Measurements from ENCODE around the gene GZMA. TPM values are rescaled to one million over a fixed set of nuclear protein-coding genes. Genes with fewer than 3 reads are reported as not detected.
A peak's percentile ranks its signal among the peaks of the same experiment; 100 is the strongest.

Gene GZMA
- total RNA-seq, 2 experiments from 2014 or later, result 2.4 TPM

GRCh38 chr5:55146543-55147151 lies 44.2 kb downstream of the GZMA start:
- intact Hi-C loops (cut with DNase I, micrococcal nuclease), result loop anchor here (1.0 to 2.0 kb wide), 4 partner anchors 202 to 630 kb away; partner anchors contain the start of gene SNX18 (in 2 of the 2)
- peaks cover 15% of the 10 kb centered on the region for H3K4me1 Mint-ChIP-seq
- no peak overlapping the region for H3K4me3 Mint-ChIP-seq
- CTCF ChIA-PET, result interaction anchor here (0.6 to 4.3 kb wide), 32 partner anchors 13 to 630 kb away, joined by 3 to 57 read pairs (median 4); partner anchors contain the start of genes ESM1 and GPX8
- peaks cover 15% of the 10 kb centered on the region for H3K27me3 Mint-ChIP-seq
- no peaks in the 10 kb centered on the region for H3K36me3 Mint-ChIP-seq (ENCODE audit: low read depth)
- POLR2A ChIA-PET, result interaction anchor here (1.1 kb wide), 1 partner anchor 202 kb away, joined by 4 read pairs; no protein-coding TSS in a partner anchor
- H3K9me3 Mint-ChIP-seq (ENCODE audit: low read depth), result no peaks in the 10 kb centered on the region
- H3K27ac Mint-ChIP-seq, result no peak overlapping the region
- DNase-seq (peak; percentile 88), ATAC-seq (peak; percentile 95)

GRCh38 chr5:55149308-55149795 lies 46.9 kb downstream of the GZMA start:
- Mint-ChIP-seq H3K4me3 (no peak overlapping the region), H3K36me3 (ENCODE audit: low read depth) (no peaks in the 10 kb centered on the region), H3K4me1 (peaks cover 6% of the 10 kb centered on the region), H3K27me3 (peaks cover 21% of the 10 kb centered on the region), H3K9me3 (ENCODE audit: low read depth) (no peaks in the 10 kb centered on the region), H3K27ac (no peak overlapping the region)
- ChIA-PET POLR2A (no interaction called here), CTCF (no interaction called here)
- DNase-seq, result no peak
- ATAC-seq, result no peak
- intact Hi-C loops (cut with DNase I, micrococcal nuclease), result no loop called here

GRCh38 chr5:55151923-55152842 lies 49.7 kb downstream of the GZMA start:
- Mint-ChIP-seq H3K4me3 (no peak overlapping the region), H3K27me3 (peaks cover 20% of the 10 kb centered on the region), H3K27ac (no peak overlapping the region), H3K36me3 (ENCODE audit: low read depth) (no peaks in the 10 kb centered on the region), H3K4me1 (no peaks in the 10 kb centered on the region), H3K9me3 (ENCODE audit: low read depth) (no peaks in the 10 kb centered on the region)
- ChIA-PET POLR2A (no interaction called here), CTCF (interaction anchor here (0.6 to 0.9 kb wide), 4 partner anchors 208 to 853 kb away, joined by 3 to 4 read pairs (median 3); no protein-coding TSS in a partner anchor)
- ATAC-seq (no peak), DNase-seq (no peak)
- intact Hi-C loops (cut with DNase I, micrococcal nuclease), result no loop called here

- CTCF ChIA-PET, result no interaction called here
- no peak for ATAC-seq
- POLR2A ChIA-PET, result no interaction called here
These were observed 52.4 kb downstream of the GZMA start for GRCh38 chr5:55154873-55155272.

More at GRCh38 chr5:55154873-55155272, 52.4 kb downstream of the GZMA start:
- intact Hi-C loops (cut with DNase I, micrococcal nuclease), result no loop called here
- no peak overlapping the region for H3K27ac Mint-ChIP-seq
- DNase-seq, result no peak
- H3K4me1 Mint-ChIP-seq, result no peaks in the 10 kb centered on the region
- H3K36me3 Mint-ChIP-seq (ENCODE audit: low read depth), result no peaks in the 10 kb centered on the region
- peaks cover 26% of the 10 kb centered on the region for H3K27me3 Mint-ChIP-seq
- no peaks in the 10 kb centered on the region for H3K9me3 Mint-ChIP-seq (ENCODE audit: low read depth)
- no peak overlapping the region for H3K4me3 Mint-ChIP-seq

Other genes with a start within 250 kb of the GZMA start
- not detected for gene ESM1, start 117.1 kb upstream of the GZMA start, total RNA-seq
- gene GZMK, start 78.4 kb upstream of the GZMA start, total RNA-seq, result not detected
- not detected for gene GPX8, start 57.5 kb downstream of the GZMA start, total RNA-seq
- not detected for gene CDC20B, start 70.5 kb downstream of the GZMA start, total RNA-seq
- not detected for gene MCIDAS, start 124.7 kb downstream of the GZMA start, total RNA-seq
- not detected for gene CCNO, start 131.0 kb downstream of the GZMA start, total RNA-seq
- 10 to 100 TPM; 12.1 to 12.9 TPM for gene DHX29, start 205.0 kb downstream of the GZMA start, total RNA-seq
- 100 to 1,000 TPM in 1 of 2 experiments, 10 to 100 TPM in 1; 98.2 to 106 TPM for gene MTREX, start 205.3 kb downstream of the GZMA start, total RNA-seq

Data from activated CD4-positive, alpha-beta T cell treated with anti-CD3 and anti-CD28 coated beads for 36 hours (primary cell).